Measurements from ENCODE around the gene GPR18.

GPR18 gene

DNA sequence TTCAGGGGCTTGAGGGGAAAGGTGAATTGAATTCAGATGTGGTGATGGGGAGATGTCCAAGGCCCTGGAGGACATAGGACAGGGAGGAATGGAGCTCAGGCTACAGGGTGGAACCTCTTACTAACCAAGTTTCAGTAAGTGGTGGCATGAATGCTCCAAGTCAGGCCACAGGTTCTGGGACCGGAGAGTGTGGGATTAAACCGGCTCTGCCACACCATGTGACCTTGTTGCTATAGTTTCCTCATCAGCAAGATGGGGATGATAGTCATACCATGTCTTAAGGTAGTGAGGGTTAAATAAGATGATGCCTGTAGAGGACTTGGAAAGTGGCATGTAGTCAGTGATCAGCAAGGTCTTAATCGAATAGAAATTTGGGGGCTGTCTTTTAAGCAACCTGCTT is 32.7 kb upstream of the GPR18 start:
- DNase-seq (ENCODE audit: low spot score): no peak

DNA sequence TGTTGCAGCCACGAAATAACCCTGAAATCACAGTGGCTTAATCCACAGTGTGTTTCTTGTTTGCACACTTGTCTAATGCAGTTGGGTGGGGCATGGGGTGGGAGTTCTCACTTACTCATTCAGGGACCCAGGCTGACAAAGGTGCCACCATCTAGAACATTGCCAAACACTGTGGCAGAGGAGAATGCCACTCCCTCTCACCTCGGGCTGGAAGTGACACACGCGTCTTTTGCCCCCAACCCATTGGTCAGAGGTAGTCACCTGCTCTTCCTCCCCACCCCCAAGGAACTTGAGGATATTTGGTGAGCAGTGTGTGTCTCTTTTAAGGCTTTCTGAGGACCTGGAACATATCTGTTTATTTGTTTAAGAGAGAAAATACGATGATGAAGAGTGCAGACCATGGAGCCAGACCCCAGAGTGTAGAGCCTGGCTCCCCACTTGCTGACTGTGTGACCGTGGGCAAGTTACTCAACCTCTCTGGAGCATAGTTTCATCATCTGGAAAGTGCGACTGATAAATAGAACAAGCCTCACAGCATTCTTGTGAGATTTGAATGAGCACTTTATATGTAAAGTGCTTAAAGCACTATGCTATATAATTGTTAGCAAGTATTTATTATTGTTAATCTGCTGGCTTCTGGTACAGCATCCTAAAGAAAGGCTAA is 31.6 kb upstream of the GPR18 start:
- DNase-seq (ENCODE audit: low spot score): no peak

DNA sequence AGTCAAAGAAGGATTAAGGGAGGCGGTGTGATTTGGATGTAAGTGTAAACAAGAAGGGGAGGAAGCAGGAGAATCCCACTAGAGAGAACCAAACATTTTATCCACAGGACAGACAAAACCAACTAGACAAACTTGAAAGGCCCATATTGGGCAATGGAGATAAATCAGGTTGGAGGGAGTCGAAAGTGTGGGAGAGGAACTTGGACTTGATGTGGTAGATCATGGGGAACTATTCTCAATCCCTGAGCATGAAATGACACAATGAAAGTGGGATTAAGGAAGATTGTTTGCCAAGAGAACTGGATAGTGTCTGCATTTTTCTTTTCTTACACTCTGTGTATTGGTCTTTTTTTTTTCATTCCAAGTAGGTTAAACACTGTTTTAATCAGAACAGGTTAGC is 31.1 kb upstream of the GPR18 start:
- no peak for DNase-seq (ENCODE audit: low spot score)

DNA sequence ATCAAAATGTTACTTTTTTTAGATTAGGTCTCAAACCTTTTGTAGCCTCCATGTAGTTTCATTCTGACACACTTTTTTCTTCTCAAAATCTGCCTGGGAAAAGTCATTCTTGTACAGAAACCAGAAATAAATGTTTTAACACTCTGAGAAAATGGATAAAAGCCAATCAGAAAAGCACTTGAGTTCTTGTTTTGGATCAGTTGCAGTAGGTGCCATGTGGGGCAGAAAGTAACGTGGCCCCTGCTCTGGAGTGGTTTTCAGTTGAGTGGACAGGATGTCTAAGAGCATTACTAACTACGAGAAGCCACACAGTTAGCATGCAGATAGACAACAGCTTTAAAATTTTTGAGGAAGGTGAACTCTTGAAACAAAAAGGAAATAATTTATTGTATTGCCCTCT is 29.9 kb upstream of the GPR18 start:
- no peak for DNase-seq (ENCODE audit: low spot score)

DNA sequence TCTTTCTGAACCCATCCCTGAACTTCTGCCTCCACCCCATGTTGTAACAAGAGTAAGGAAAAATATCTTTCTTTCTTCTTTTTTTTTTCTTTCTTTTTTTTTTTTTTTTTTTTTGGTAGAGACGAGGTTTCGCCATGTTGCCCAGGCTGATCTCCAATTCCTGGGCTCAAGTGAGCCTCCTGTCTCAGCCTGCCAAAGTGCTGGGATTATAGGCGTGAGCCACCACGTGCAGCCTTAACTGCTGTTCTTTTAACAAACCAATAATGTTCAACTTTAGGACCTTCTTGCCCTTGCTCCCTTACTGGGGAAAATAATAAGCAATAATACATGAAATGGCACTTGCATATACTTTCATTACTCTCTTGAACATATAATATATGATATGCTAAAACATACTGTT is 29.4 kb upstream of the GPR18 start:
- DNase-seq (ENCODE audit: low spot score): no peak

DNA sequence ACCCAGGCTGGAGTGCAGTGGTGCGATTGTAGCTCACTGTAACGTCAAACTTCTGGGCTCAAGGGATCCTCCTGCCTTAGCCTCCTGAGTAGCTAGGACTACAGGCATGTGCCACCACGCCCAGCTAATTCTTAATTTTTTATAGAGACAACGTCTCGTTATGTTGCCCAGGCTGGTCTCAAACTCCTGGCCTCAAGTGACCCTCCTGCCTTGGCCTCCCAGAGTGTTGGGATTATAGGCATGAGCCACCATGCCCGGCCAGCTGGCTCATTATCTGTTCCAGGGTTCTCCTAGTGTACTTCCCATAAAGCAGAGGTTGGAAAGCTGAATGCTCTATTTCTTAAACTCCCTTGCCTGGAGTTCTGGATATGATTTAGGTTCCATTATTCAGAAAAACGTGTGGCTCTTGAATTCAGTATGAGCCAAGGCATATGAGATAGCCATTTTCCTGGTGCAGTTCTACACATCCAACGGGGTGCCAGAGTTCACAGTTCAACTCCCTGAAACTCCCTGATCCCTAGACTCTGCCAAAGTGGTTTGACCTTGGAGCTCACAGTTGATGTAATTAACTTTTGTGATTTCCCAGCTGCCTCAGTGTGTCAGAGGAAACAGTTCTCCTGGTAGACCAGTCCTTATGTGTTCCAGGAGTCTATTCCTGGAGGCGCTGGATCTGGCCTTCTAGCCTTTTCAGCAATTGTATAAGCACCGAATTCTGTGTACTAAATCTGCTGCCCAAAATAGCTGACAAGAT is 27.4 kb upstream of the GPR18 start:
- no peak for DNase-seq (ENCODE audit: low spot score)

DNA sequence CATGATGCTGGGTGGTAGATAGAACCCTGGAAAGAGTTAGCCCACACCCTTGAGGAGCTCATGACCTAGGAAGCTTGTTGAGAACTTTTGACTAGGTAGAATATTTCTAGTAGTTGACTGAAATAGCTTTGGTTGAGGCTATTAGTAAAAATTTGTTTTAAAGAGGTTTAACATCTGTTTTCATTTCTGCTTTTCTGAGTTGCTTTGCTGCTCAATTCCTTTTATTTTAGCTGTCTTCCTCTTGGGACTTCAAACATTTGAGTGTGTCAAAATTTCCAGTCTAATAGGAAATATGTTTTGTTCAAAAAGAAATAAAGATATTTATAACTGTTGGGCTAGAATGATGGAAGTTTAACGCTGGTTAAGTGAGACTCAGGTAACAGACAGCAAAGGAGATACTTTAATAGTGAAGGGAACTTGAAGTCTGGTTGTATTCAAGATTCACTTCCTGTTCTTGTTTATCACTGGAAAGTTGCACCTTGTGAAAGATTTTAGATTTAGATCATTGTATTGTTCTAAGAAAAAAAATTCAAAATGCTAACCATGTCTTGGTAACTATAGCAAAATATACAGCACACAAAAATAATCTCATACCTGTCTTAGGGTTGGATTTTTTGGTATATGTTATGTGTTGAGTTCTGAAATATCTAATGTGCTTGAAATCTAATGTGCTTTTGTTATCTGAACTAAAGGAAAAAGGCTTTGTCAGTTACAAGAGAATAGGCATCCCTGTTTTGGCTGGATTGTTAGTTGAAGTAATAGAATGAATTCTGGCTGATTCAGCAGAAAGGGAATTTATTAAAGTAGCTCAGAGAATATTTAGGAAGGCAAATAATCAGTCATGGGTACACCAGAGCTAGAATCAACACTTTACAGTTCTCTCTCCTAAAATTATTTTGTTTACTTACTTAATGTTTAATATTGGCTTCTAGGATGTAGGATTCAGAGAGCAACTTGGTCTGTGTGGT is 24.4 kb upstream of the GPR18 start:
- DNase-seq (ENCODE audit: low spot score): no peak

DNA sequence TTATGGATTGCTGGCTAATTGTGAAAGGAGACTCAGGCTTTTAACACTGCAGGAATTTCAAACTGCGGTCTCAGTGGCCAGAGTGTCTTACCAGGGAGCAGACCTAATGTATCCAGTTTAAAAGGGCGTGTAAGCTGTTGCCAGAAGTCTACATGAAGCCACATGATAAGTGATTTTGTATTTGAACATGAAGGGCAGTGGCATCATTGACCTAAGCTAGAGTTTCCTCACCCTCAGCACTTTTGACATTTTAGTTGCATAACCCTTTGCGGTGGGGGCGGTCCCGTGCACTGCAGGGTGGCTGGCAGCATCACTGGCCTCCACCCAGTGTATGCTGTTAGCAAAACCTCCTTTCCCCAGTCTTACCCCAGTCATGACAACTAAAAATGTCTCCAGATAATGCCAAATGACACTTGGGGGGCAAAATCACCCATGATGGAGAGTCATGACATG is 23.7 kb upstream of the GPR18 start:
- DNase-seq (ENCODE audit: low spot score): no peak

DNA sequence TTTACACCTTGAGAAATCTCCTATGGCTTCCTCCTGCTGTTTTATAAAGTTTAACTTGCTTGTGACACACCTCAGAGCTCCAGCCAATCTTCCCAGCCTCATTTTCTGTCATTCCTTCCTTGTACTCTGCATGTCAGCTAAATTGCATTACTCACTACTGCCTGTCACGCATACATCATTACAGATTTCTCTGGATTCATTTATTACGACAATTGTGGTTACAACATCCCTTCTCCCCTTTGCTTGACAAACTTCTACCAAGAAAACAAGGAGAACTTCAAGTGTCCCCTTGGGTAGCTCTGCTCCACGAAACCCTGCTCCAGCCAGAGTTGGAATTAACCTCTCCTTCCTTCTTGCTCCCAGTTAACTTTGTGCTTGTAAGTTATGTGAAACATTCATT is 22.0 kb upstream of the GPR18 start:
- DNase-seq (ENCODE audit: low spot score): no peak

DNA sequence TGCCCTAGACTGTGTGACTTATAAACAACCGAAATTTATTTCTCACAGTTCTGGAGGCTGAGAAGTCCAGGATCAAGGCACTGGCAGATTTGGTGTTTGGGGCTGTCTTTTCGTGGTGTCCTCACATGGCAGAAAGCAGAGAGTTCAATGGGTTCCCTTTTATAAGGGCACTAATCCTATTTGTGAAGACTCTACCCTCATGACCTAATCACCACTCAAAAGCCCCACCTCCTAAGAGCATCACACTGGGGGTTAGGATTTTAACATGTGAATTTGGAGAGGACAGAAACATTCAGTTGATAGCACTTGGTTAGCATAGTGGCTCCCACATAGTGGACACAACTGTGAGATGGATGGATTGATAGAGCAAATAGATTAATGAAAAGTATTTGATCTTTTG is 21.5 kb upstream of the GPR18 start:
- DNase-seq (ENCODE audit: low spot score): no peak

DNA sequence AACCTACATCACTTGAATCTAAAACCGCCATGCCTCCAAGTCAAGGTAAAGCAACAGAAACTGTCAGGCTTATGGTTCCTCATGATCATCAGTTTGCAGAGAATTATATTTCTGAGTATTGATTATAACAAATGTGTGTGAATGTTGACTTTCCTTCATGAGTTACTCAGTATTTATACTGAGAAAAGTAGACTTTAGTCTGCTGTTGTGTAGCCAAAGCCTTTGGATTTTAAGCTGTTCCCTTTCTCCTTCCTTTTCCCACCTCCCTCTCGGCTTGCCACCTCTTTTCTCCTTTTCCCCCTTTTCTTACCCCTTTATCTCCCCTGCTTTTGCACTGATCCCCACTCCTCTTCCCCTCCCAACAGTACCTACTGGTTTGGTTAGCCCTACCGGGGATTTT is 20.7 kb upstream of the GPR18 start:
- no peak for DNase-seq (ENCODE audit: low spot score)

DNA sequence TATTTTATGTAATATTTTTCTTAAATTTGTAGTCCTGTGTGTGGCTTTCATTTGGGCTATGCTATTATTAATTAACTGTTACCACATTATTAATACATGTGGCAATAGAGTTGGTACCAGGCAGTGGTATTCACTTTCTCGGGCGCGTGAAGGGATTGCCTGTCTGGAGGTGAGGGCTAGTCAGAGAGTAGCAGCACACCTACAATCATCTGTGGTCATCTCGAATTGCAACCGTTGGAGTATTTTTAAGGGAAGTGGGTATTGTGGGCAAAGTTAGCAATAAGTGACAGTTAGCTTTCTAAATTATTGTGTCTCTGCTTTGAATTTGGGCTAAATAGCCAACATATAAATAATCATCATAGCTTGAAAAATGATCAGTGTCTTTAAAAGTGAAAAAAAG is 20.0 kb upstream of the GPR18 start:
- no peak for DNase-seq (ENCODE audit: low spot score)

DNA sequence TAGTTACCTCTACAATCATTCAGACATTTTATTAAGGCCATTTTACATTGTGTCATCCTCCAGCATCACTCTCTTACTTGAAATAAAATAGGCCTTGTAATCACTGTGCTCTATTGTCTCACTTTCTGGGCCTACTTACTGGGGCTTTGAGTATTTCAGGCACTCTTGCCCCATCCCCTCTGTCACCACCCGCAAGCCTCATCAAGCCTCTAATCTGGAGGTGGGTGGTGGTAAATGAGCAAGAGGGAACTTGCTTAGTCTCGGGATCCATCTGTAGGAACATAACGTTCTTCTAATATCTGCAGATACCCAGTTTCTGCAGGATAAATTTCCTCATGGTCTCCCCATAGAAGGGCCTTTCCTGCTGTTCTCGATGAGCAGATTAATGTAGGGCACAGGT is 19.4 kb upstream of the GPR18 start:
- no peak for DNase-seq (ENCODE audit: low spot score)

DNA sequence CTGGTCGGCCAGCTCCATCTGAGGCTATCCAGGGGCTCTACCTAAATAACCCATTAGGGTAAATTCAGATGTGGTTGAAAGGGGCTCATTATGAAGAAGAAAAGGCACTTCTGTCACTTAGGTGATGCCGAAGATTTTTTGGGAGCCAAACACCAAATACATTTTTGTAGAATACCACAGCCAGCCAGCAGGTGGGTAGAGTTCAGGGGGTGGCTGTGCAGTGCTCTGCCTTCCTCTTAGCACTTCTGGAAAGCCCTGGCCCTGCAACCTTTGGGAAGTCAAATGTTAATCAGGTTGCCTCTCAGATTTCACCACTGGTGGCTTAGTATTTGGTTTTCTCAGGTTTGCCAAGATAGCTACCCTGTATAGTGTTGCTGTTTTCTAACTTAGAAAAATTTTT is 18.5 kb upstream of the GPR18 start:
- DNase-seq (ENCODE audit: low spot score): no peak

DNA sequence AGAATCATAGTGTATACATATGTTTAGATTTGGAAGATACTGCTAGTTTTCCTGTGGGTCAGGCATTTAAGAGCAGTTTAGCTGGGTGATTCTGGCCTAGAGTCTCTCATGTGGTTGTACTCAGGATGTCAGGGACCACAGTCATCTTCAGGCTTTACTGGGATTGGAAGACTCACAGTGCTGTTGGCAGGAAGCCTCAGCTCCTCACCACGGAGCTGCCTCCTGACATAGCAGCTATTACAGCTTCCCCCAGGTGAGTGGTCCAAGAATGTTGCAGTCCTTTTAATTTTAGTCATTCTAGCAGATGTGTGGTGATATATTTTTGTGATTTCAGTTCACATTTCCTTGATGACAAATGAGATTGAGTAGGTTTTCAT is 16.9 kb upstream of the GPR18 start:
- DNase-seq (ENCODE audit: low spot score): no peak

DNA sequence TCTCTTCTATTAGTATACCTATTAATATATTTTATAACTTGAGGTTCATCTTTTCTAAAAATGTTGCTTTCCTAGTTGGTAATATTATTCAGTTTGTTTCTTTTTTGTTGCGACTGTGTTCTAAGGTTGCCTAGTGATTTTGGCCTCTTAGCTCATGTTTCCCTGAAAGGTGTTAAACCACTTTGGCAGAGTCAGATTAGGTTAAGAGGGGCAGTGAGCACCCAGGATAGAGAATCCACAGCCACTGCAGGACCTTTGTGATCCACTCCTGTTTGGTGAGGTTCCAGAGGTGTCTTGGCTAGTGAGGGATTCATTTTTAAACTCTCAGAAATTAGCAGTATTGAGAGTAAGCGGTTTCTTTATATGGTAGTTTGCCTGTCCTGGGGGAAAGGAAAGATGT is 14.9 kb upstream of the GPR18 start:
- DNase-seq (ENCODE audit: low spot score): no peak

DNA sequence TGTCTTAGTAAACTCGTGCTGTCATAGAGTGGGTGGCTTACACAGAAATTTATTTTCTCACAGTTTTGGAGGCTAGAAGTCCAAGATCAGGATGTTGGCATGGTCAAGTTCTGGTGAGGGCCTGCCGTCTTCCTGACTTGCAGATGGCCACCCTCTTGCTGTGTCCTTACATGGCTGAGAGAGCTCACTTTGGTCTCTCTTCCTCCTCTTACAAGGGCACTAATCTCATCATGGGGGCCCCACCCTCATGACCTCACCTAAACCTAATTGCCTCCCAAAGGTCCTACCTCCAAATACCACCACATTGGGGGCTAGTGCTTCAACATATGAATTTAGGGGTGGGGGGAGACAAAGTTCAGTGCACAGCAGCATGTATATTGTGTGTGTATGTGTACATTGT is 14.3 kb upstream of the GPR18 start:
- DNase-seq (ENCODE audit: low spot score): no peak

DNA sequence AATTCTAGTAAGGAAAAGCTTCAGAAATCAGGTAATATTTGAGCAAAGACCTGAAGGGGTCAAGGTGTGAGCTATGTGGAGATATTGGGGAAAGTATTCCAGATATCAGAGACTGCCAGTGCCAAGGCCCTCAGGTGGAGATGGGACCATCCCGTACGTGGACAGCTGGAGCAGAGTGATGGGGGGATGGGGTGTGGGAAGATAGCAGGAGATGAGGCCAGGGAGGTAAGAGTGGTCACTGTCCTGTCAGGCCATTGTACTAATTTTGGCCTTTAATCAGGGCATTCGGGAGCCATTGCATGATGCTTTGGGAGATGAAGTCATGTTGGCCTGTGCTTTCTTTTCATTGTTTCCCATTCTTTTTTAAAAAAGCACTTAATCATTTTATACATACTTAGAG is 13.1 kb upstream of the GPR18 start:
- DNase-seq (ENCODE audit: low spot score): no peak

DNA sequence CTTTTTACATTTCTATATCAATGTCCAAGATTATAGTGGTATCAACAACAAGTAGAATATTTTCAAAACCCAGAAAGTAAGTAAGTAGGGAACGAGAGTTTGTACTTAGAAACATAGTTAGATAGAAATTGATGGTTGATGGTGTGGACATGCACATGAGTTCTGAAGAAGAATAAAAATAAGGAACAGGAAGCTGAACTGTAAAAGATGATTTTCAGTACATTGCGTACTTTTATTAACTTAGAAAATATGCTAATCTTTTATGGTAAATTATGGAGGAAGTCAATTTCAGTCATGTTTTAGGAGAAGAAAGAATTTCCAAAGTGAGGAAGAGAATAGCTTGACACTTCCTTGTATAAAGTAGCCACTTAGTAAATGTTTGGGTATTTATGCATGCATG is 12.3 kb upstream of the GPR18 start:
- DNase-seq (ENCODE audit: low spot score): no peak

DNA sequence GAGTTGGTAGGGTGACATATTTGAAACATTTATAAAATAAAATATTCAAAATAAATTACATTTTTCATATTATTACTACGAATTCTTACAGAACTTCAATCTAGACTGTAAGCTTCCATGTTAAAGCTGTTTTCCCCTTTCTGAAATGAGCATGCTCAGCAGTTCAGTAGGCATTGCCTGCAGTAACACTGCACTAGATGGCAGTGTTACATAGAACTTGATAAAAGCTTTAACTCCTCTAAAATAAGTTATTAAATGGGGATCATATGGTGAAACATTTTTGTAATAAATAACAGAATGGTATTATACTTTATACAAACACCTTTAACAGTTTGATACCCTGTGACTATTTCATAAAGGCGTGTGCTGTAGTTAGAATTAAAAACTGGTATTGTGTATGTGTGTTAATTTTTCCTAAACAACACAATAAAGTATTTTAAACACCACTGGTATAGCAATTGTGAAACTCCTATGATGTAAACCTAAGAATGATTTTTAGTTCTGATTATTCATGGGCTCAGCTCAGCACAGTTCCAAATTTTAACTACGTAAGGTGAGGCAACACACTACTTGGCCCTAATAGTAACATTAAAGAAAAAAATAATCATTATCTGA is 11.6 kb upstream of the GPR18 start:
- no peak for DNase-seq (ENCODE audit: low spot score)

DNA sequence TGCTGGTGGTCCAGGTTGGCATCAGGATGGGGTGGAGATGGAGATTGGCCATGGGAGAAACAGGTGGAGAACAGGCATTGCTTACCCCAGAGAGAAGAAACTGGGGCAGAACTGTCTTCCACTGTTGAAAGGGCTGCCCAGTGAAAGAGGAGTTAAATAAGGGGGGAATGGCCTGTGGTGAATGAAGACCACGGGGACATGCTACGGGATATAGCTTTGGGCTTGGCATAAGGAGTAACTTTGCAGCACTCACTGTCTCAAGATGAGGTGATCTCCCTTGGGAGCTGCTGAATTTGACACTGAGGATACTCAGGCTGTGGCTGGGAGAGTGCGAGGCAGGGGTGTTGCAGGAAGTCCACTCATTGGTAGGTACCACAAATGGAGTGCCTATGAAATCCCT is 10.6 kb upstream of the GPR18 start:
- no peak for DNase-seq (ENCODE audit: low spot score)

DNA sequence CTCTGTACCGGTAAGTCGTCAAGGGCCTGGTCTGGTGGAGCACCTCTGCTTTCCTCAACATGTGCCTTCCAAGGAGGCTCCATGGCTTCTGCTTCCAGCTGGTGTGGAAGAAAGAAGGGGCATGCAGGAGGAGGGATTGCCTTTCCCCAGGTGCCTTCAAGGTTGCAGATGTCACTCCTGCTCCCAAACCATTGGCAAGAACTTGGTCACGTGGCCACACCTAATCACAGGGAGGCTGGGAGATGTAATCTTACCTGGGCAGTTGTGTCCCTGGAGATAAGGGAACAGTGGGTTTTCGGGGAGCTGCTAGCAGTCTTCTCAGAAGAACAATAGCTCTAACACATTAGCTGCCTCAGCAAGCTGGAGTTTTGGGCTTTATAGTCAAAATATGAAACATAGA is 9.7 kb upstream of the GPR18 start:
- no peak for DNase-seq (ENCODE audit: low spot score)

All from left forelimb (tissue), 1 donor.